Large intestine (tissue), 3 donors: ENCODE measurements around the gene FECH. TPM values are rescaled to one million over a fixed set of nuclear protein-coding genes. Genes with fewer than 3 reads are reported as not detected.
A peak's percentile ranks its signal among the peaks of the same experiment; 100 is the strongest.
"Not testable (repeated sequence)": the region's sequence is repeated elsewhere in the genome, so short reads cannot be mapped to it uniquely, and the experiment has no call there.

ENCODE experiments used
- DNase-seq, 2 donors: peaks; one replicate each; pipeline versions ENCODE4 v3.0.0 to v3.0.0-alpha.2; 2013
- H3K27ac ChIP-seq: one replicate; pipeline ENCODE4 v1.5.1; 2013; ENCODE audit warnings: low read length
- H3K27me3 ChIP-seq: 2 replicates; pipeline ENCODE4 v1.6.1; 2013; ENCODE audit warnings: low read length; ENCODE audit not compliant: control insufficient read depth, insufficient read depth
- H3K36me3 ChIP-seq: 2 replicates; pipeline ENCODE4 v1.6.1; 2013; ENCODE audit warnings: low read length; ENCODE audit not compliant: control insufficient read depth, insufficient read depth
- H3K4me1 ChIP-seq: one replicate; pipeline ENCODE4 v1.6.1; 2013; ENCODE audit warnings: low read length; ENCODE audit not compliant: control insufficient read depth, insufficient read depth
- H3K4me3 ChIP-seq: one replicate; pipeline ENCODE4 v1.5.1; 2013; ENCODE audit warnings: low read length
- H3K9me3 ChIP-seq: one replicate; pipeline ENCODE4 v1.6.1; 2013; ENCODE audit warnings: mild to moderate bottlenecking, low read depth, low read length, moderate library complexity; ENCODE audit not compliant: control insufficient read depth
- WGBS: methylation state at CpG from one replicate; pipeline ENCODE4 v1.1.5; 2013; ENCODE audit warnings: low lambda C conversion rate; ENCODE audit not compliant: insufficient coverage; 5-methylcytosine and 5-hydroxymethylcytosine counted together
- polyA plus RNA-seq: library from polyadenylated mRNA; unstranded; fragments of 120-200 nt; gene quantifications from one replicate; pipeline ENCODE4 v1.2.1, GENCODE V29; 2013

The FECH gene
- polyA plus RNA-seq, 1 donor: 20.0 TPM

- no peak for DNase-seq
- WGBS: 0% methylated on average over 1 of the region's 4 CpGs
- H3K36me3 ChIP-seq: no peaks in the 10 kb centered on the region
These were observed 52.5 kb downstream of the FECH start for GRCh38 chr18:57533868-57534510.

DNA sequence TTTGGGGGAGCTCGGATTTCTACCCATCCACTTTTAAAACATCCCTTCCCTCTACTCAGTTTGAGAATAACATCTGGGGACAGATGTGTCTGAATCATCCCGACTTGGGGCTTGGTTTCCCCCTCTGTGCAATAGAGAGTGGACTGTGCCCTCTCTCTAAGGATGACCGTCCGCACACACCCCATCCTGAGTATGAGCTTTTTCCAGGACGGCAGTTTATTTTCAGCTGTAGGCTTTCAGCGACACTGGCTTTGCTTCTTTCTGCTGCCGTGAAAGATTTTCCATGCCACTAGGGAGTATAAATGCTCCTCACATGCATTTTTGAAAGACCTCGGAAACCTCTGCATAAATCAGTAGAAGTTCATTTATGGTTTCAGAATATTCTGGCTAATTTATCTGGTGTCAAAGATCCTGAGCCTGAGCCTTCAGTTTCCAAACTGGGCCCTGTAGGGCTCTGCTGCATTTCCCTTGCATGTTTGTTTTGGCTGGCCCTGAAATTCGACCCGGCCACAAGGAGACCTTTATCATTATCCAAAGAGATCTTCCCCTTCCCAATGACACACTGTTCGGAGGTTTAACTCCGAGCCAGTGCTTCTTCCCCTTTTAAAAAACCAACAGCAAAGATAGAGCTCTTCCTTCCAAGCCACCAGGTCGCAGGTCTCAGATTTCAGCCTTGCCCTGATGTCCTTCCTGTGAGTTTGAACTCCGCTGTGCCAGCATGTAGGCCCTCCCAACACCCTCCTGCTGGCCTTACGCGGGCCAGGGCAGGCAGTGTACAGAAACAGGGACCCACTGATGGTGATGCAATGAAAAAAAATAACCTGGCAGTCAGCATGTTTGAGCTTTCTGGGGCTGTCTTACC is 53.3 kb downstream of the FECH start:
- Histone ChIP-seq H3K27ac (peak overlapping the region; percentile 3), H3K9me3 (no peaks in the 10 kb centered on the region), H3K27me3 (no peaks in the 10 kb centered on the region), H3K4me3 (no peak overlapping the region), H3K4me1 (peaks cover 13% of the 10 kb centered on the region), H3K36me3 (no peaks in the 10 kb centered on the region)
- DNase-seq: peak; percentile 33 to 61
- WGBS: 30% methylated on average over 2 of the region's 16 CpGs

More at GRCh38 chr18:57533868-57534510, 52.5 kb downstream of the FECH start:
- Histone ChIP-seq H3K4me3 (no peak overlapping the region), H3K9me3 (no peaks in the 10 kb centered on the region), H3K27ac (peak overlapping the region; percentile 3), H3K27me3 (no peaks in the 10 kb centered on the region), H3K4me1 (peaks cover 13% of the 10 kb centered on the region)

- no peak for DNase-seq
- Histone ChIP-seq H3K36me3 (no peaks in the 10 kb centered on the region), H3K9me3 (no peaks in the 10 kb centered on the region), H3K4me3 (no peak overlapping the region), H3K4me1 (peaks cover 13% of the 10 kb centered on the region), H3K27me3 (no peaks in the 10 kb centered on the region), H3K27ac (no peak overlapping the region)
- 100% methylated on average over 1 of the region's 7 CpGs for WGBS
These were observed 57.4 kb downstream of the FECH start for GRCh38 chr18:57529151-57529550.

DNA sequence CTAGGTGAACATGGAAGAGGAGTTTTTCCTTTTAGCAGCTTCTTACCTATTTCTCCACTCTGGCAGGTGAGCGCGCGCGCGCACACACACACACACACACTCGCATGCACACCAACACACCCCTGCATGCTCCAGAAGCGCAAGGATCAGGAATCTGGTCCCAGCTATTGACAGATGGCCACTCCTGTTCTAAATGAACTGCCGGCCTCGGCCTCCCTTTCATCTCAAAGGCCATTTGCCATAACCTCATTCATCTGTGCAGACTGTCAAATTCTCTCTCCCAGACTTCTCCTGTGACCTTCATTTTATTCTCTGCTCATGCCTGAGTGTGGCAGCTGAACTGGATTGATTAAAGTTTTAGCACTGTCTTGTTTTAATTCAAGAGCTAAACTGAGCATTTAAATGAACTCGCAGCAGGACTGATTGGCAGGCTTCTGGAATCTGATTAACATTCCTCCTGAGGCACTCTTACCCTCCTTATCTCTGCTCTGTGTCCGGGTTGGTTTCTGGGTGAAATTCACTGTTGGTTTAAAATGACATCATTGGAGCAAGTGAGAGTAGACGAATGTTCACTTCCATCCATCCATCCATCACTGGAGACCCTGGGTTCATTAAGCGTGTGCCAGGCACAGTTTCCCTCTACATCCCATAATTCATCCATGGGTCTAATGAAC is 58.8 kb downstream of the FECH start:
- peak in 1 of 2 donors; percentile 7 for DNase-seq
- 0% methylated on average over 2 of the region's 13 CpGs for WGBS
- Histone ChIP-seq H3K4me1 (peaks cover under 1% of the 10 kb centered on the region), H3K27me3 (no peaks in the 10 kb centered on the region), H3K36me3 (no peaks in the 10 kb centered on the region), H3K9me3 (no peaks in the 10 kb centered on the region), H3K4me3 (no peak overlapping the region), H3K27ac (no peak overlapping the region)

GRCh38 chr18:57523171-57523956 is 63.1 kb downstream of the FECH start:
- WGBS: no CpG with 5 or more reads among the region's 11 CpGs
- Histone ChIP-seq H3K9me3 (no peaks in the 10 kb centered on the region), H3K27ac (no peak overlapping the region), H3K4me3 (no peak overlapping the region), H3K27me3 (no peaks in the 10 kb centered on the region), H3K4me1 (peaks cover 3% of the 10 kb centered on the region), H3K36me3 (no peaks in the 10 kb centered on the region)
- DNase-seq: peak in 1 of 2 donors; percentile 24

- not testable (repeated sequence) for H3K9me3 ChIP-seq, H3K36me3 ChIP-seq, H3K4me3 ChIP-seq, H3K27me3 ChIP-seq, H3K4me1 ChIP-seq, H3K27ac ChIP-seq, DNase-seq
These were observed 64.2 kb downstream of the FECH start for GRCh38 chr18:57522348-57522747.

- no peaks in the 10 kb centered on the region for H3K36me3 ChIP-seq
- no peak for DNase-seq
- peaks cover 3% of the 10 kb centered on the region for H3K4me1 ChIP-seq
- H3K27ac ChIP-seq: no peak overlapping the region
- no peaks in the 10 kb centered on the region for H3K27me3 ChIP-seq
- H3K4me3 ChIP-seq: no peak overlapping the region
- no peaks in the 10 kb centered on the region for H3K9me3 ChIP-seq
- 90% methylated on average over 2 of the region's 7 CpGs for WGBS
These were observed 66.7 kb downstream of the FECH start for GRCh38 chr18:57519668-57520424.

DNA sequence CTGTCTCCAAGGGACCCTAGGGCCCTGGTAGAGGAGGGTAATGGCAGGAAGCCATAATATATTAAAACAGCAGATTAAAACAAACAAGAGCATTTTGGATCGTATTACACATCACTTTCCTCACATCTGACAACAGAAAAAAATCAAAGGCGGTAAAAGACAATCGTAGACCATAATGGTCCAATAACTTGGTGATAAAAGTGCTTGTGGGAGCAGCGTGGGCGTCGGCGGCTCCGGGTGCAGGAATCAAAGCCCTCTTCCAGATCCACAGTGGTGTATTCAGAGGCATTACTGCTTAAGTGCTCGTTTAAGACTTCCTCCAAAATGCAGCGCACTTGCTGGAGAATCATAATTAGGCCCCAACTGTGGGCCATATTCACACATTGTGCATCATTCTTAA is 68.0 kb downstream of the FECH start:
- Histone ChIP-seq H3K9me3 (no peaks in the 10 kb centered on the region), H3K4me1 (peaks cover 3% of the 10 kb centered on the region), H3K27ac (no peak overlapping the region), H3K27me3 (no peaks in the 10 kb centered on the region), H3K36me3 (no peaks in the 10 kb centered on the region), H3K4me3 (no peak overlapping the region)
- DNase-seq: no peak
- 40% methylated on average over 1 of the region's 10 CpGs for WGBS

DNA sequence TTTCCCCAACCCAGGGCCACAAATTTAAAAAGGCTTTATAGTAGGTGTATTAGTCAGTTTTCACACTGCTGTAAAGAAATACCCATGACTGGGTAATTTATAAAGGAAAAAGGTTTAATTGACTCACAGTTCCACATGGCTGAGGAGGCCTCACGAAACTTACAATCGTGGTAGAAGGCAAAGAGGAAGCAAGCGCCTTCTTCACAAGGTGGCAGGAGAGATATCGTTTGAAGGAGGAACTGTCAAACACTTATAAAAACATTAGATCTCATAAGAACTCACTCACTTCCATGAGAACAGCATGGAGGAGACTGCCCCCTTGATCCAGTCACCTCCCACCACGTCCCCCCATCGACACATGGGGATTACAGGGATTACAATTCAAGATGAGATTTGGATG is 70.4 kb downstream of the FECH start:
- WGBS: 80% methylated on average over 2 of the region's 6 CpGs
- H3K36me3 ChIP-seq: no peaks in the 10 kb centered on the region
- DNase-seq: no peak

More for the DNA sequence above, 70.4 kb downstream of the FECH start:
- no peak overlapping the region for H3K27ac ChIP-seq
- H3K4me1 ChIP-seq: peaks cover 3% of the 10 kb centered on the region
- H3K9me3 ChIP-seq: no peaks in the 10 kb centered on the region
- no peak overlapping the region for H3K4me3 ChIP-seq
- peaks cover 2% of the 10 kb centered on the region for H3K27me3 ChIP-seq
